ENCODE measurements around the gene DIPK2A.

- TF ChIP-seq, protein P1, sequence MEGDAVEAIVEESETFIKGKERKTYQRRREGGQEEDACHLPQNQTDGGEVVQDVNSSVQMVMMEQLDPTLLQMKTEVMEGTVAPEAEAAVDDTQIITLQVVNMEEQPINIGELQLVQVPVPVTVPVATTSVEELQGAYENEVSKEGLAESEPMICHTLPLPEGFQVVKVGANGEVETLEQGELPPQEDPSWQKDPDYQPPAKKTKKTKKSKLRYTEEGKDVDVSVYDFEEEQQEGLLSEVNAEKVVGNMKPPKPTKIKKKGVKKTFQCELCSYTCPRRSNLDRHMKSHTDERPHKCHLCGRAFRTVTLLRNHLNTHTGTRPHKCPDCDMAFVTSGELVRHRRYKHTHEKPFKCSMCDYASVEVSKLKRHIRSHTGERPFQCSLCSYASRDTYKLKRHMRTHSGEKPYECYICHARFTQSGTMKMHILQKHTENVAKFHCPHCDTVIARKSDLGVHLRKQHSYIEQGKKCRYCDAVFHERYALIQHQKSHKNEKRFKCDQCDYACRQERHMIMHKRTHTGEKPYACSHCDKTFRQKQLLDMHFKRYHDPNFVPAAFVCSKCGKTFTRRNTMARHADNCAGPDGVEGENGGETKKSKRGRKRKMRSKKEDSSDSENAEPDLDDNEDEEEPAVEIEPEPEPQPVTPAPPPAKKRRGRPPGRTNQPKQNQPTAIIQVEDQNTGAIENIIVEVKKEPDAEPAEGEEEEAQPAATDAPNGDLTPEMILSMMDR (IDR thresholded peaks at IDR 0.05; ENCODE audit: poor library complexity) = no peak
- no peak for TF ChIP-seq EZH2 (IDR thresholded peaks at IDR 0.05; ENCODE audit: borderline replicate concordance)
These were observed 507 bp downstream of the DIPK2A start for GRCh38 chr3:143972155-143972504.

Data from hepatocyte (in vitro differentiated cells).